ENCODE data around the gene L1CAM.

The L1CAM gene

GRCh38 chrX:153875391-153876111, 10.4 kb downstream of the L1CAM start:
- DNase-seq, result peak; percentile 19

GRCh38 chrX:153874366-153875125, 11.4 kb downstream of the L1CAM start:
- DNase-seq, result no peak

- DNase-seq, result no peak
Observed at GRCh38 chrX:153874085-153874365, 11.9 kb downstream of the L1CAM start.

GRCh38 chrX:153873282-153874084, 12.5 kb downstream of the L1CAM start:
- DNase-seq, result no peak

GRCh38 chrX:153871946-153872878, 13.8 kb downstream of the L1CAM start:
- no peak for DNase-seq

GRCh38 chrX:153871451-153871850, 14.5 kb downstream of the L1CAM start:
- DNase-seq, result no peak

GRCh38 chrX:153870791-153871360, 15.1 kb downstream of the L1CAM start:
- DNase-seq, result no peak

GRCh38 chrX:153870288-153870690, 15.7 kb downstream of the L1CAM start:
- DNase-seq, result no peak

- DNase-seq, result no peak
Observed at GRCh38 chrX:153869473-153870287, 16.3 kb downstream of the L1CAM start.

GRCh38 chrX:153868576-153869472, 17.1 kb downstream of the L1CAM start:
- DNase-seq, result no peak

GRCh38 chrX:153867671-153868070, 18.3 kb downstream of the L1CAM start:
- no peak for DNase-seq

- DNase-seq, result no peak
Observed at GRCh38 chrX:153867139-153867538, 18.8 kb downstream of the L1CAM start.

GRCh38 chrX:153866302-153867019, 19.5 kb downstream of the L1CAM start:
- no peak for DNase-seq

GRCh38 chrX:153865685-153866084, 20.3 kb downstream of the L1CAM start:
- no peak for DNase-seq

GRCh38 chrX:153865321-153865580, 20.7 kb downstream of the L1CAM start:
- no peak for DNase-seq

GRCh38 chrX:153864561-153865320, 21.2 kb downstream of the L1CAM start:
- no peak for DNase-seq

GRCh38 chrX:153864101-153864500, 21.9 kb downstream of the L1CAM start:
- no peak for DNase-seq

GRCh38 chrX:153863251-153863991, 22.6 kb downstream of the L1CAM start:
- DNase-seq, result no peak

Measured in fibroblast of skin of abdomen (primary cell).